ENCODE data around the gene MXRA8. TPM values are rescaled to one million over a fixed set of nuclear protein-coding genes. Genes with fewer than 3 reads are reported as not detected.

Gene MXRA8
- total RNA-seq, 1 donor = 735 TPM

- H3K27ac ChIP-seq (ENCODE audit: low read depth, low read length) = peak overlapping the region; percentile 56
- H3K4me2 ChIP-seq (ENCODE audit: insufficient read depth, low read length) = peak overlapping the region; percentile 92
- peaks cover 17% of the 10 kb centered on the region for H3K36me3 ChIP-seq (ENCODE audit: insufficient read depth, low read length)
- peak overlapping the region; percentile 43 for H3K4me3 ChIP-seq (ENCODE audit: insufficient read depth, low read length)
- peaks cover 85% of the 10 kb centered on the region for H3K79me2 ChIP-seq (ENCODE audit: insufficient read depth, low read length)
- no peaks in the 10 kb centered on the region for H3K9me3 ChIP-seq (ENCODE audit: low read depth, low read length)
- no peaks in the 10 kb centered on the region for H3K27me3 ChIP-seq (ENCODE audit: insufficient read depth, low read length)
- no peak for TF ChIP-seq CTCF (IDR thresholded peaks at IDR 0.05; ENCODE audit: extremely low read depth, low read depth, low read length)
- H3K4me1 ChIP-seq (ENCODE audit: insufficient read depth, low read length) = peaks cover 35% of the 10 kb centered on the region
- H2AFZ ChIP-seq (ENCODE audit: low read length) = no peak overlapping the region
- H4K20me1 ChIP-seq (ENCODE audit: insufficient read depth, low read length) = peaks cover 67% of the 10 kb centered on the region
- DNase-seq (ENCODE audit: insufficient read length, low spot score, missing footprints) = peak; percentile 95
Observed at GRCh38 chr1:1345384-1345783, 13.0 kb downstream of the MXRA8 start.

DNA sequence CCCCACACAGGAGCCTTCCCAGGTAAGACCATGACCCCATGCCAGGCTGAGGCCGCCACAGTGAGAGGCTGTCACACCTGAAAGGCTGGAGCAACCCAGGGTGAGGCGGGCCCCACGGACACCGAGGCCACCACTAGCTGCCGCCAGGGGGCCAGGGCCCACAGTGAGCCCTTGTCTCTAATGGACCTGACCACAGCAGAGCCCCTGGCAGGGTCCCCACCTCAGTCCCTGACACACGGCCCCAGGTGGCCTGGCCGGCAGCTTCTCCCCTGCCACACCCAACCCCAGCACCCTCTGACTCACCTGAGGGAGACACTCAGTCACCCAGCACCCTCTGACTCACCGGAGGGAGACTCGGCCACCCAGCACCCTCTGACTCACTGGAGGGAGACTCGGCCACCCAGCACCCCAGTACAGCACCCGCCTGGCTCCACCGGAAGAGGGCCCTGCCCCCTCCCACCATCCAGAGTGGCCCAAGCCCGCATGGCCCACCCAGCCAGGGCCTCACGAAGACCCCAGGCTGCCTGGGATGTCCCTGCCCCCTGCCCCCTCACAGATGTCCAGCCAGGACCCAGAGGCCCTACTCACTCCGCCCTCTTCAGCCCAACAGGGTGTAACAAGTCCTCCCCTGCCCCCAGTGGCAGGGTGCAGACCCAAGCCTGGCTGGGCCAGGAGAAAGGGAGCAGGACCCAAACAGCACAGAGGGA lies 13.5 kb downstream of the MXRA8 start:
- Histone ChIP-seq H3K27ac (ENCODE audit: low read depth, low read length) (peak overlapping the region; percentile 56), H3K79me2 (ENCODE audit: insufficient read depth, low read length) (peaks cover 87% of the 10 kb centered on the region), H3K4me3 (ENCODE audit: insufficient read depth, low read length) (peak overlapping the region; percentile 29)

DNA sequence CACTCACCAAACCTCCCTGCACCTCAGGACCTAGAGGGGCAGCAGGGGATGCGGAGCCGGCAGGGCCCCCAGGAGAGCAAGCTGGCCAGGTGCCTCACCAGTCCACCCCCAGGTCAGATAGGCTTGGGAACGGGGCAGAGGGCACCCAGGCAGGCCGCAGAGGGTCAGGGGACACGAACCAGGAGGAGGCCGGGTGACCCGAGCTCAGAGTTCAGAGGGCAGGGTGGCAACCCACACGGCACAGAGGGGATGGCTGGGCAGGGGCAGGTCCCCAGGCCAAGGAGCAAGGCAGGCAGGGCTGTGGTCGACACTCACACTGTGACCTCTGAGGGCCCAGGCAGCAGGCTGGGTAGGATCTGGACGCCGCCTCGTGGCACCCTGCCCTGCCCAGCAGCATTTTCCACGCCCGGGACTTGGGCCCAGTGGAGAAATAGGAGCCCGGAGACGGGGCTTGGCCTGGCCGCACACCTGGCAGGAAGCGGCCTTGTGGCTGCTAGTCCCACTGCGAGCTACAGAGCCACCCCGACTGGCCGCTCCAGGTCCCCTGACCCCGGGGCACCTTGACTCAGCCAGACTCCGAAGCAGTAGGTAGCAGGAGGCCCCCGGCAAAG lies 14.4 kb downstream of the MXRA8 start:
- H3K79me2 ChIP-seq (ENCODE audit: insufficient read depth, low read length) = peaks cover 87% of the 10 kb centered on the region
- no peak overlapping the region for H3K4me3 ChIP-seq (ENCODE audit: insufficient read depth, low read length)
- peaks cover 35% of the 10 kb centered on the region for H3K4me1 ChIP-seq (ENCODE audit: insufficient read depth, low read length)
- no peak for DNase-seq (ENCODE audit: insufficient read length, low spot score, missing footprints)
- no peak overlapping the region for H3K4me2 ChIP-seq (ENCODE audit: insufficient read depth, low read length)
- no peaks in the 10 kb centered on the region for H3K9me3 ChIP-seq (ENCODE audit: low read depth, low read length)
- no peaks in the 10 kb centered on the region for H3K27me3 ChIP-seq (ENCODE audit: insufficient read depth, low read length)
- H4K20me1 ChIP-seq (ENCODE audit: insufficient read depth, low read length) = peaks cover 69% of the 10 kb centered on the region
- TF ChIP-seq CTCF (IDR thresholded peaks at IDR 0.05; ENCODE audit: extremely low read depth, low read depth, low read length) = no peak
- H2AFZ ChIP-seq (ENCODE audit: low read length) = no peak overlapping the region
- peaks cover 21% of the 10 kb centered on the region for H3K36me3 ChIP-seq (ENCODE audit: insufficient read depth, low read length)
- H3K27ac ChIP-seq (ENCODE audit: low read depth, low read length) = peak overlapping the region; percentile 56

More for the DNA sequence above, 13.5 kb downstream of the MXRA8 start:
- peak; percentile 99 for DNase-seq (ENCODE audit: insufficient read length, low spot score, missing footprints)
- TF ChIP-seq CTCF (IDR thresholded peaks at IDR 0.05; ENCODE audit: extremely low read depth, low read depth, low read length) = peak; percentile 51
- Histone ChIP-seq H3K4me2 (ENCODE audit: insufficient read depth, low read length) (peak overlapping the region; percentile 92), H4K20me1 (ENCODE audit: insufficient read depth, low read length) (peaks cover 69% of the 10 kb centered on the region), H3K27me3 (ENCODE audit: insufficient read depth, low read length) (no peaks in the 10 kb centered on the region), H3K36me3 (ENCODE audit: insufficient read depth, low read length) (peaks cover 21% of the 10 kb centered on the region), H3K4me1 (ENCODE audit: insufficient read depth, low read length) (peaks cover 35% of the 10 kb centered on the region), H3K9me3 (ENCODE audit: low read depth, low read length) (no peaks in the 10 kb centered on the region), H2AFZ (ENCODE audit: low read length) (no peak overlapping the region)

- H3K4me3 ChIP-seq (ENCODE audit: insufficient read depth, low read length) = no peak overlapping the region
- no peak for TF ChIP-seq CTCF (IDR thresholded peaks at IDR 0.05; ENCODE audit: extremely low read depth, low read depth, low read length)
- H3K4me1 ChIP-seq (ENCODE audit: insufficient read depth, low read length) = peaks cover 31% of the 10 kb centered on the region
- H3K9me3 ChIP-seq (ENCODE audit: low read depth, low read length) = no peaks in the 10 kb centered on the region
- H3K27ac ChIP-seq (ENCODE audit: low read depth, low read length) = no peak overlapping the region
- H3K27me3 ChIP-seq (ENCODE audit: insufficient read depth, low read length) = no peaks in the 10 kb centered on the region
- DNase-seq (ENCODE audit: insufficient read length, low spot score, missing footprints) = no peak
- H3K79me2 ChIP-seq (ENCODE audit: insufficient read depth, low read length) = peaks cover 74% of the 10 kb centered on the region
- H3K4me2 ChIP-seq (ENCODE audit: insufficient read depth, low read length) = no peak overlapping the region
- no peak overlapping the region for H2AFZ ChIP-seq (ENCODE audit: low read length)
- H3K36me3 ChIP-seq (ENCODE audit: insufficient read depth, low read length) = peaks cover 28% of the 10 kb centered on the region
- H4K20me1 ChIP-seq (ENCODE audit: insufficient read depth, low read length) = peaks cover 67% of the 10 kb centered on the region
Observed at GRCh38 chr1:1342584-1343115, 15.7 kb downstream of the MXRA8 start.

All from osteoblast (primary cell).